LoVo (cell line): ENCODE results near the gene PMIS2.
A peak's percentile ranks its signal among the peaks of the same experiment; 100 is the strongest.
"Not testable (repeated sequence)": the region's sequence is repeated elsewhere in the genome, so short reads cannot be mapped to it uniquely, and the experiment has no call there.

ENCODE experiments used
- DNase-seq: peaks from one replicate; pipeline ENCODE4 v3.0.0-alpha.2; 2016; ENCODE audit warnings: low spot score

The PMIS2 gene

DNA sequence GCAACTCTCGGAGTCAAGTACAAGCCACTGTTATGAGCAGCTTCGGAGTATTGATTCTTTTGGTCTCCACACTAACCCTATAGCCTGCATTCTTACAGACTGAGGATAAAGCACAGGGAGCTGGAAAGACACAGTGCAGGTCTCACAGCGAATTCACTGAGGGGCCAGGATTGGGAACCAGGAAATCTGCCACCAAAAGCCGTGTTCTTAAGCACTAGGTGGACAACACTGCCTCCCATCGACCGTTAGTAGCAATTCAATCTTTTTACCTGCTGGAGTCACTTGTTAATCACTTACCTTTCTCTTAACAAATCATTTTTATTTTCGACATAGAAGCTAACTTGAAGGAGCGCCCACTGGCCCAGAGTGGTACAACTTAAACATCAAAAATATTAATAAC lies 6.3 kb downstream of the PMIS2 start:
- DNase-seq = no peak

- not testable (repeated sequence) for DNase-seq
Measured at GRCh38 chr19:35595026-35595425, 9.1 kb downstream of the PMIS2 start.

- no peak for DNase-seq
Measured at GRCh38 chr19:35595928-35596327, 10.0 kb downstream of the PMIS2 start.

- no peak for DNase-seq
Measured at GRCh38 chr19:35596366-35596999, 10.5 kb downstream of the PMIS2 start.

DNA sequence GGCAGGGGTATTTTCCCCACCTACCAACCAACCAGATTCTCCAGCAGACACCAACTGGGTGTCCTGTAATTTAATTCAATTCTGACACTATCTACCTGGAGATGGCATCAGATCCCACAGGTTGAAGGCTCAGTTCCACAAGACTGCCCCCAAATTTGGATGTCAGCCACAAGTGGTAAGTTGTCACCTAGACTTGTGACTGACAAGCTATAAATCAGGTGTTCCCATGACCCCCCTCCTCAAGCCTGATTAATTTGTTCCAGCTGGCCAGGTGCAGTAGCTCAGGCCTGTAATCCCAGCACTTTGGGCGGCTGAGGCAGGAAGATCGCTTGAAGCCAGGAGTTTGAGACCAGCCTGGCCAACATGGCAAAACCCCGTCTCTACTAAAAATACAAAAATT lies 16.0 kb downstream of the PMIS2 start:
- DNase-seq = no peak

DNA sequence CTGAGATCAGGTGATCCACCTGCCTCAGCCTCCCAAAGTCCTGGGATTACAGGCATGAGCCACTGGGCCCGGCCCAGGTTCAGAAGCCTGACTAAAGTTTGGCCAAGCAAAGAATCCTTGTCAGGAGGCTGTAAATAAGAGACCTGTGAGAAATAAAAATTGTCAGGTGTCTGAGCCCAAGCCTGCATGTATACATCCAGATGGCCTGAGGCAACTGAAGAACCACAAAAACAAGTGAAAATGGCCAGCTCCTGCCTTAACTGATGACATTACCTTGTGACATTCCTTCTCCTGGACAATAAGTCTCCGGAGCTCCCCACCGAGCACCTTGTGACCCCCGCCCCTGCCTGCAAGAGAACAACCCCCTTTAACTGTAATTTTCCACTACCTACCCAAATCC lies 18.5 kb downstream of the PMIS2 start:
- DNase-seq = peak; percentile 6

- DNase-seq = not testable (repeated sequence)
Measured at GRCh38 chr19:35607170-35607569, 21.2 kb downstream of the PMIS2 start.

- DNase-seq = no peak
Measured at GRCh38 chr19:35607661-35608060, 21.7 kb downstream of the PMIS2 start.

GRCh38 chr19:35608251-35608650 lies 22.3 kb downstream of the PMIS2 start:
- DNase-seq = no peak

DNA sequence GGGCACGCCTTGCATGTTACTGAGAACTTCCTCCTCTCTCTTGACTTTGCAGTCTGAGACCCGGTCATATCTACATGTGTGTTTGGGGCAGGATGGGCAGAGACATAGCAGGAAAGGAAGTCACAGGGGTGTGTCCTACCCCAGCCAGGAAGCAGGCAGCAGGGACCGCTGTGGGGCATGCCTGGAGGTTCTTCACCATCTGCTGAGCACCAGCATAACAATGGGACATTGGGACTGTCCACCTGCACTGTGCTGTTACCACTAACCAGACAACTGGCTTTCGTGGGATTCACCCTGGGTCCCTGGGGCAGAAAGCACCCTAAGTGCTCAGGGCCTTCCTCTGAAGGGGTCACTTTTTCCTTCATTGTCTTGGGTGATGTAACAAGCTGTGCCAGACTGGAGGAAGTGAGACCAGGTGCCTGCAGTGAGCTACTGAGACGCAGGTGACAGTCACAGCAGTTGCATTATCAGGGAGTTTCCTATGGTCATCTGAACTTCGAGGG lies 23.9 kb downstream of the PMIS2 start:
- no peak for DNase-seq

- no peak for DNase-seq
Measured at GRCh38 chr19:35612224-35612558, 26.2 kb downstream of the PMIS2 start.

- peak; percentile 95 for DNase-seq
Measured at GRCh38 chr19:35612559-35613321, 26.8 kb downstream of the PMIS2 start, which contains the start of gene HAUS5. HAUS5 (plus strand) TSS chr19:35612735; CDS start chr19:35612795, 60 bp downstream.

DNA sequence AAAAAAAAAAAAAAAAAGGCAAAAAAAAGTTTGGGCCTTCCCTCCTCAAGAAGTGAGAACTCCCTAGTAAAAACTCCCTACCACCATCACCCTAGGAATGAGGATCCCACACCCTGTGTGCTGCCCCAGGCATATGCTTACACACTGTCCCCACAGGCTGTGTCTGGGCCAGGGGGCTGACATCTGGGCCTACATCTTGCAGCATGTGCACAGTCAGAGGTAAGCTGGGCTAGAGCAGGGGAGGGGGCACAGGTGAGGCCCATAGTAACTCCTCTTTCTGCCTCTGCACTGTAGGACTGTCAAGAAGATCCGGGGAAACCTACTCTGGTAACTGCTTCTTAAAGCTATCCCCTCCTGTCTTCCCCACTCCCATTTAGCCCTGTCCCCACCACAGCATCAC lies 27.6 kb downstream of the PMIS2 start:
- no peak for DNase-seq

DNA sequence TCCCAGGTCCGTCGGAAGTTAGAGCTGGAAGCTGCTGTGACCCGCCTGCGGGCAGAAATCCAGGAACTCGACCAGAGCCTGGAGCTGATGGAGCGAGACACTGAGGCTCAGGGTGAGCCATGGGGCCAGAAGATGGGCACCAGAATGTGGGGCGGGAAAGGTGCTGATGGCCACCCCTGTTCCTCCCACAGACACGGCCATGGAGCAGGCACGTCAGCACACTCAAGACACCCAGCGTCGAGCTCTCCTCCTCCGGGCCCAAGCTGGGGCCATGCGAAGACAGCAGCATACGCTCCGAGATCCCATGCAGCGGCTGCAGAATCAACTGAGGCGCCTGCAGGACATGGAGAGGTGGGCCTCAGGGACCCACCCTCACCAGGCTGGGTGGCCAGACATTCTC lies 29.1 kb downstream of the PMIS2 start:
- DNase-seq = no peak

DNA sequence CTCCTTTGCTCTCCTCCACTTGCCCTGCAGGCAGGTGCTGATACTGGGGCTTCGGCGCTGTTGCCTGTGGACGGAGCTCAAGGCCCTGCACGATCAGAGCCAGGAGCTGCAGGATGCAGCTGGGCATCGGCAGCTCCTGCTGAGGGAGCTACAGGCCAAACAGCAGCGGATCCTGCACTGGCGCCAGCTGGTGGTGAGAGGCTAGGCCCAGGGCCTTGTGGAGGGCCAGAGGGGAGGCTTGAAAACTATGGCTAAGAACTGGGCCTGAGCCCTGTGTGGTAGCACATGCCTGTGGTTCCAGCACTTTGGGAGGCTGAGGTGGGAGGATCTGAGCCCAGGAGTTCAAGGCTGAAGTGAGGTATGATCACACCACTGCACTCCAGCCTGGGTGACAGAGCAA lies 32.9 kb downstream of the PMIS2 start:
- DNase-seq = no peak

GRCh38 chr19:35619290-35619923 lies 33.4 kb downstream of the PMIS2 start:
- no peak for DNase-seq

DNA sequence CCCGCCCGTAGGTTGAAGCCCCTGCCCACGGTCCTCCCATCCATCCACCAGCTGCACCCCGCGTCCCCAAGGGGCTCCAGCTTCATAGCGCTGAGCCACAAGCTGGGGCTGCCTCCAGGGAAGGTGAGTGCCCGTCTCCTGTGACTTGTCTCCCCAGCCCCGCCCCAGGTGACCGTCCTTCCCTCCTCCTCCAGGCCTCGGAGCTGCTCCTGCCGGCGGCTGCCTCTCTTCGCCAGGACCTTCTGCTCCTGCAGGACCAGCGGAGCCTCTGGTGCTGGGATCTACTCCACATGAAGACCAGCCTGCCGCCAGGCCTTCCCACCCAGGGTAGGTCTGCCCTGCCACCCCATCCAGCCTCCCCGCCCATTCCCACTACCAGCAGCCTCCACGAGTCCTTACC lies 34.0 kb downstream of the PMIS2 start:
- no peak for DNase-seq

DNA sequence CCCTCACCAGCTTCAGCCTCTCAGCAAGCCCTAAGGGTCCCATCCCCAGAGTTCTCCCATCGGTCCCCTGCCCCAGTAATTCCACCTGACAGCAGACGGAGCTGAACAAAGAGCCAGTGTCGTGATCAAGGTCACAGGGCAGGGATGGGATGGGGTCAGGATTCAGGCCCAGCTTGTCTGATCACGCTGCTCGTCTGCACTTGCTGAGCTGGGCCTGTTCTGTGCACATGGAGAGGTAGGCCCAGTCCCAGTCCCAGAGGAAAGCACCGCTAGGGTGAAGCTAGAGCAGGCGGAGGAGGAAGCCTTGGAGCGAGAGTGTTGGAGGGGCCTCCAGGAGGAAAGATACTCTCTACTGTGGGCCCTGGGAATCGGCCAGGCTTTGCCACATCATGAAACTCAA lies 35.7 kb downstream of the PMIS2 start:
- DNase-seq = no peak

DNA sequence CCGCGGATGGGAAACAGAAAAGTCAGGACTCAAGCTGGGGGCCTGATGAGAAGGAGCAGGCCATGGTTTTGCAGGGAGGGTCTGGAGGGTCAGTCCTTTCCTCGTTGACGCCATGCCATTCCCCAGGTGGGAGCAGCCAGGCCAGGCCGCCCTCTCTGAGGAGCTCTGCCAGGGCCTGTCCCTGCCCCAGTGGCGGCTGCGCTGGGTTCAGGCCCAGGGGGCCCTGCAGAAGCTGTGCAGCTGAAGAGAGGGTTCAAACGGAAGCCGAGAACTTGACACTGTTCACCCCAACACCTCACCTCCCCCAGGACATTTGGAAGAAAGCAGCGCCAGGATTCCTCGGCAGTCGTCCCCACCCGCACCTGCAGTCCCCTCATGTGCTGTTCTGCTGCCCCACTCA lies 36.8 kb downstream of the PMIS2 start:
- no peak for DNase-seq

DNA sequence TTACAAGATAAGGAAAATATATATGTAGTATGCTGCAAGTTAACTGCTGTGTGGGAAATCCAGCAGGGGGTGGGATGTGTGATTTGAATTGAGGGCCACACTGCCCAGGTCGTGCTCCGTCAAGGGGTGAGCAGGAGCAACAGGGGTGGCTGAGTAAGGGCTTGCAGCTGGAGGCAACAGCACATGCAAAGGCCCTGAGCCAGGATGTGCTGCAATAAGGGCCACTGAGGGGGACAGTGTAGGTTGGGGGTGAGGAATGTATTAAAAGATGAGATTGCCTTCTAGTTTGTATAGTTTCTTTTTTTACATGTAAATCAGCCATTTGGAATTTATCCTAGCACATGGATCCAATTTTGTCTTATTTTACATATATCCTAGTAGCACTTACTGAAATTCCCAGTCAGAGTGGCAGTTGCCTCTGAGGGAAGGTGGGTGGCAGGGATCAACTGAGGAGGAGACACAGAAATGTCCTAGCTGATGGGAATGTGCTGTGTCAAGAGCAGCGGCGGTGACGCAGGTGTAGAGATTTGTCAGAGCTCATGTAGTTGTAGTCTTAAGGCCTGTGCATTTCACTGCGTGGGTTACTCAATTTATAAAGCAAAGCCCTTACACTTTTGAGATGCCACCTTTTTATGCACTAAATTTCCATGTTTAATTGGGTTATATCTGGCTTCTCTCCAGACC lies 37.5 kb downstream of the PMIS2 start:
- DNase-seq = no peak

- DNase-seq = no peak
Measured at GRCh38 chr19:35628264-35628564, 42.2 kb downstream of the PMIS2 start.

GRCh38 chr19:35628565-35629331 lies 42.8 kb downstream of the PMIS2 start, which contains the start of gene RBM42:
RBM42 (plus strand) TSS chr19:35629036; CDS start chr19:35629154, 118 bp downstream.
- peak; percentile 98 for DNase-seq
